AG09319 (cell line): ENCODE measurements around the gene FHDC1.

Experiments
- DNase-seq: peaks from one replicate; pipeline ENCODE4 v3.0.0-alpha.2; 2010; ENCODE audit warnings: low read depth; ENCODE audit errors: extremely low read depth
- CTCF ChIP-seq: IDR thresholded peaks from 2 replicates; pipeline ENCODE4 v1.5.1; 2011; ENCODE audit warnings: low read depth, mild to moderate bottlenecking, inconsistent platforms, low read length, moderate library complexity

Gene FHDC1

GRCh38 chr4:152920768-152921167 is 15.4 kb upstream of the FHDC1 start:
- TF ChIP-seq CTCF: no peak

DNA sequence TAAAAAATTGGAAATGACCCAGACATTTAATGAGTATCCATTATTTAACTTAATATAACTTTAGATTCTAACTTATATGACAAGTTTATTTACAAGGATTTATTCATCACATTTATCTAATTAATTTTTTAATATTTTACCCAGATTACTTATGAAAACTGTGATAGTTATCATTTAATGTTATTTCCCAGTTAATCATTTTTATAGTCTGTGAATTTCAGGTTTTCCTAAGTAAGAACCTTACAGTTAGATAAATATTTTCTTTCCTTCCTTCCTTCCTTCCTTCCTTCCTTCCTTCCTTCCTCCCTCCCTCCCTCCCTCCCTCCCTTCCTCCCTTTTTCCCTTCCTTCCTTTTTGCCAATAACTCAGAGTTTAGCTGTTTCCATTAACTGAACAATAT is 14.8 kb upstream of the FHDC1 start:
- DNase-seq: no peak
- TF ChIP-seq CTCF: no peak

More at GRCh38 chr4:152920768-152921167, 15.4 kb upstream of the FHDC1 start:
- no peak for DNase-seq

DNA sequence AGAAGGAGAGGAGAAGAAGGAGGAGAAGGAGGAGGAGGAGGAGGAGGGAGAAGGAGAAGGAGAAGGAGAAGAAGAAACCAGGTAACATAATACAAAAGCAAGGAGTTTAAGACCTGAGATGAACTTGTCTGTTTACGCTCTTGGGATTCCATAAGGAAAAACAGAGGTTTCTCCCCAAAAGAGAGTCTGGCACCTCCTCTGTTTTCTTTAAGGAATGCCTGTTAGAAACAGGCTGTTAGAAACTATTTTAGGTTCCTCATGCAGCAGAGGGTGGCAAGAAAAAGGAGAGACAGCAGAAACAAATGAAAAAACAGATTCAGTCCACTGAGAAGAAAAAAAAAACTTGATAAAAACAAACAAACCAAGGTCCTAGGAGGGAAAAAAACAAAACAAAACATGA is 10.3 kb upstream of the FHDC1 start:
- no peak for DNase-seq
- TF ChIP-seq CTCF: no peak

GRCh38 chr4:152926959-152927358 is 9.2 kb upstream of the FHDC1 start:
- no peak for DNase-seq
- no peak for TF ChIP-seq CTCF

- no peak for DNase-seq
These were observed 8.4 kb upstream of the FHDC1 start for GRCh38 chr4:152927737-152928136.

DNA sequence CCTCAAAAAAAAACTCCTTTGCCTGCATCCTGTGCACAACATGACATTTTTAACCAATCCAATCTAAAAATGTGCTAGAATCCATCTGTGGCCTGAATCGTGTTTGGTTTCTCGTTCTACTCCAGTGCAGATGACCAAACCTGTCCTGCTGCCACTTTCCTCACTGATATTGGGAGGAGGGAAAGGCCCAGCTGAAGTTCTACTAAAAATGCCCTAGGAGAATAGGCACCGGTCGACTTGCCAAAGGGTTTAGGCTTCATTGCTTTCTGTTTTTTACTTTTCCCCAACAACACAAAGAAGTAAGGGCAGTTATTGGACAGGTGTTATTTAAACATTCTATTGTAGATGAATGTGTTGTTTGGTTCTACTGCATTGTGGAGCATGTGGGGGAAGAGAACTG is 7.8 kb upstream of the FHDC1 start:
- DNase-seq: no peak
- no peak for TF ChIP-seq CTCF

More at GRCh38 chr4:152927737-152928136, 8.4 kb upstream of the FHDC1 start:
- TF ChIP-seq CTCF: no peak

DNA sequence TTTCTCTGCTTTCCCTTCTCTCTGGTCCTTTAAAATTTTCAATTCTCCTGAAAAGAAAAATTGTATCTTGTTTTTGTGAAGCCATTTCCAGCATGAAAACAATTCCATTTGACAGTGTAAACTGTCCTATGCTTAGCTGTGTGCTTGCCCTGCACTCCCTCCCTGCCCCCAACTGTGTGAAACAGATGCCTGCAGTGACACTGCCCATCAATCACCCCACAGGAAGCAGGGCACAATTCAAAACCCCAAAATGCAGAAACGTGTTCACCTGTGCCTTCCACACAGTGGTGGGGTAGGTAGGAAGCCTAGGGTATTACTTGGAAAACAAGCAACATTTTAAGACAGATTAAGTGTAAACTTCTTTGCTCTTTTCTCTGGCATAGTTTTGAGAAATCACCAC is 6.2 kb upstream of the FHDC1 start:
- no peak for DNase-seq
- no peak for TF ChIP-seq CTCF
